ENCODE measurements around the gene ZNF79. TPM values are rescaled to one million over a fixed set of nuclear protein-coding genes. Genes with fewer than 3 reads are reported as not detected.
A peak's percentile ranks its signal among the peaks of the same experiment; 100 is the strongest.

ZNF79 gene
- total RNA-seq = 10 to 100 TPM in 3 of 4 donors, 1 to 10 TPM in 1; 5.3 to 16.3 (median 12.7) TPM

- peak within 1 kb of the TSS; percentile 59 to 93 (median 92) for H3K27ac ChIP-seq
- peaks cover 0 to 19% of the 10 kb centered on the region in 2 donors for H3K36me3 ChIP-seq
- TF ChIP-seq CTCF (IDR thresholded peaks at IDR 0.05) = peak in 1 of 4 experiments; percentile 20
- TF ChIP-seq POLR2AphosphoS5 (IDR thresholded peaks at IDR 0.05) = peak; percentile 87
- no peak for TF ChIP-seq EP300 (IDR thresholded peaks at IDR 0.05)
- peak; percentile 33 to 49 for TF ChIP-seq POLR2A (IDR thresholded peaks at IDR 0.05)
- peaks cover 7 to 61% (median 21%) of the 10 kb centered on the region in 3 donors for H3K4me1 ChIP-seq
- H3K4me3 ChIP-seq = peak within 1 kb of the TSS; percentile 59 to 67
- no peaks in the 10 kb centered on the region for H3K9me3 ChIP-seq
- no peaks in the 10 kb centered on the region for H3K27me3 ChIP-seq
- peak; percentile 98 for ATAC-seq
- 0 to 1% methylated on average over 20 to 42 of the region's 54 CpGs for WGBS, 2 donors (ENCODE audit: low coverage in 1 of 2)
Observed at GRCh38 chr9:127423934-127424675, at the start of gene ZNF79. TSS of gene ZNF79 (plus strand) at chr9:127424382. CDS start at chr9:127424788, 406 bp downstream.

- TF ChIP-seq POLR2AphosphoS5 (IDR thresholded peaks at IDR 0.05) (no peak), POLR2A (IDR thresholded peaks at IDR 0.05) (no peak), EP300 (IDR thresholded peaks at IDR 0.05) (no peak), CTCF (IDR thresholded peaks at IDR 0.05) (no peak)
- no peaks in the 10 kb centered on the region for H3K36me3 ChIP-seq
- no peaks in the 10 kb centered on the region for H3K27me3 ChIP-seq
- H3K4me3 ChIP-seq = no peak overlapping the region
- H3K4me1 ChIP-seq = no peaks in the 10 kb centered on the region
- WGBS, 2 donors (ENCODE audit: low coverage in 1 of 2) = 90 to 92% methylated on average over 3 of the region's 3 CpGs
- H3K27ac ChIP-seq = no peak overlapping the region
- peaks cover 0 to 6% (median 0%) of the 10 kb centered on the region in 3 donors for H3K9me3 ChIP-seq
- ATAC-seq = no peak
Observed at GRCh38 chr9:127380479-127380878, 43.7 kb upstream of the ZNF79 start.

- Histone ChIP-seq H3K36me3 (peaks cover 0 to 7% of the 10 kb centered on the region in 2 donors), H3K4me1 (no peaks in the 10 kb centered on the region), H3K27me3 (no peaks in the 10 kb centered on the region), H3K9me3 (peaks cover 0 to 6% (median 0%) of the 10 kb centered on the region in 3 donors), H3K4me3 (no peak overlapping the region), H3K27ac (no peak overlapping the region)
- WGBS, 2 donors (ENCODE audit: low coverage in 1 of 2) = 60 to 74% methylated on average over 1 to 2 of the region's 2 CpGs
- no peak for ATAC-seq
- TF ChIP-seq EP300 (IDR thresholded peaks at IDR 0.05) = no peak
- TF ChIP-seq POLR2AphosphoS5 (IDR thresholded peaks at IDR 0.05) = no peak
- no peak for TF ChIP-seq CTCF (IDR thresholded peaks at IDR 0.05)
- no peak for TF ChIP-seq POLR2A (IDR thresholded peaks at IDR 0.05)
Observed at GRCh38 chr9:127382541-127382940, 41.6 kb upstream of the ZNF79 start.

- ATAC-seq = no peak
- Histone ChIP-seq H3K27me3 (no peaks in the 10 kb centered on the region), H3K27ac (no peak overlapping the region), H3K9me3 (peaks cover 0 to under 1% (median 0%) of the 10 kb centered on the region in 3 donors), H3K4me1 (no peaks in the 10 kb centered on the region), H3K4me3 (no peak overlapping the region), H3K36me3 (peaks cover 0 to 13% of the 10 kb centered on the region in 2 donors)
- TF ChIP-seq EP300 (IDR thresholded peaks at IDR 0.05) (no peak), POLR2AphosphoS5 (IDR thresholded peaks at IDR 0.05) (no peak), CTCF (IDR thresholded peaks at IDR 0.05) (no peak), POLR2A (IDR thresholded peaks at IDR 0.05) (no peak)
- WGBS, 2 donors (ENCODE audit: low coverage in 1 of 2) = 80 to 90% methylated on average over 8 to 11 of the region's 11 CpGs
Observed at GRCh38 chr9:127384016-127384730, 40.0 kb upstream of the ZNF79 start.
